Measurements from ENCODE around the gene MAPKAPK5.

- no peak for TF ChIP-seq CTCF (IDR thresholded peaks at IDR 0.05)
- no peak for TF ChIP-seq POLR2A (IDR thresholded peaks at IDR 0.05)
- TF ChIP-seq POLR2AphosphoS5 (IDR thresholded peaks at IDR 0.05) = no peak
Observed at GRCh38 chr12:111873113-111873512, 31.1 kb downstream of the MAPKAPK5 start.
